HG02642 (cell line): ENCODE measurements around the gene FBXW11.
A peak's percentile ranks its signal among the peaks of the same experiment; 100 is the strongest.

ENCODE experiments used
- ATAC-seq: cut with Tn5 transposase; IDR thresholded peaks from one replicate; pipeline ENCODE4 v1.9.1; 2021; ENCODE audit warnings: mild to moderate bottlenecking; ENCODE audit not compliant: unreplicated experiment, poor library complexity

The FBXW11 gene

DNA sequence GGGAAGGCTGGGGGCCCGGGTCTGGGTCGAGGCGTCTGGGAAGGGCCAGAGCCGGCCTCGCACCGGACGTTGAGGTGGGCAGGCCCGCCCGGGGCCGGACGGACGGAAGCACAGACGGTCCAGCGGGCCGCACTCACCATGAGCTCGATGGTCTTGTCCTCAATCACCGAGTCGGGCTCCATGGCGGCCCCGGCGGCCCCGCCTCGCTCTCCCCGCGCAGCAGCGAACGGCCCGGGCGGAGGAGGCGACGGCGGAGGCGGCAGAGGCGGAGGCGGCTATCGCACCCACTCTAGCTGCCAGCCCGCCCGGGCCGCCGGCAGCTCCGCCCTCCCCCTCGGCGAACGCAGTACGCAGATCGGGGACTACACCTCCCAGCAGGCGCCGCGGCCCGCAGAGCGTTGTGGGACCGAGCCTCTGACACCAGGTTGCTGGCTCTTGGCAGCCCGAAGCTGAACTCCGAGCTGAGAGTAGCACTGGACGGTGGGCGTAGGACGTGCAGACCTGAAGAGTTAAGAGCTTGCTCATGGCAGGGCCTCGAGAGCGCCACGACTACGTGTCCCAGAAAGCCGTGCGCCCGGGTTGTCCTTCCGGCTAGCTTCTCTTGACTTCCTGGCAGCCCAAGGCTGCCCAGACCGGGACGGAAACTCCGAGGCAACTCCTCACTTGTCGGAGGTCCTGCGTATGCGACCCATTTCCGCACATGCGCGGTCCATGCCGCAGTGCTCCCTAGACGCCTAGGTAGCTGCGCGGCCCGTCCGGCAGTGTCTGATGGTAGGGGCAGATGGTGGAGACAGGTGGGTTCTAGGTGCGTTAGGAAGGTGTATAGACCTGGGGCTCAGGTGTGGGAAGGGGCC, at the start of gene FBXW11:
Gene FBXW11 (minus strand): TSS at position 318 of the 854 bp plus-strand sequence. CDS start 136 bp downstream, at position 182.
- ATAC-seq = peak; percentile 87

DNA sequence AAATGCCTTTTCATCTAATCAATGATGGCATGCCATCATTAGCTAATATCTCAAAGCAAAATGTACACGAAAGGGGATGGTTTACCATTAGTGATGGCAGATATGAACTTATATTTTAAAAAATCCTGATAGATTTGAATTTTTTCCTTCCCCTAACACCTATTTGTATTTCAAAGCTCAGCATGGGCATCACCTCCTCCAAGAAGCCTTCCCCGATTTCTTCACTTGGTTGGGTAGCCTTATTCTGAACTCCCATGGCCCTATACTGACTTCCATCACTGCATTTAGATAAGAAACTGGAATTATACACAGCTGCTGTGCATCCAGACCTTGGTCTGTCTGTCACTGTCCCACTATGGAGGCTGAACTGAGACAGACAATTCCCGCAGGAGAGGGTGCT, 49.6 kb upstream of the FBXW11 start:
- ATAC-seq = no peak

DNA sequence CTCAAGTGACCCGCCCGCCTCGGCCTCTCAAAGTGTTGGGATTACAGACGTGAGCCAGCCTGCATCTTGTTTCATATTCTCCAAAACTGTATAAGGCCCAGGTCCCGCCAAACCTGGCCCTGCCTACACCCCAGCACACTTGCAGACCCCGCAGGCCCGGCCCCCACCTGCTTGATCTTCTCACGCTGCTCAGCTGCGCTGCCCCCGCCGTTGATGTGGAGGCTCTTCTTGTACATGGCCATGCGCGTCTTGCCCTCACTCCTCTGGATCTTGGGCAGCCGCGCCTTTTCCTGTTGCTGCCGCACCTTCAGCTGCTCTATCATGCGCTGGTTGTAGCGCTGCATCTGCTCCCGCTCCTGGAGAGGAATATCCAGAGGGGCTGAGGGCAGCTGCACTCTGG, 49.0 kb upstream of the FBXW11 start:
- ATAC-seq = no peak

DNA sequence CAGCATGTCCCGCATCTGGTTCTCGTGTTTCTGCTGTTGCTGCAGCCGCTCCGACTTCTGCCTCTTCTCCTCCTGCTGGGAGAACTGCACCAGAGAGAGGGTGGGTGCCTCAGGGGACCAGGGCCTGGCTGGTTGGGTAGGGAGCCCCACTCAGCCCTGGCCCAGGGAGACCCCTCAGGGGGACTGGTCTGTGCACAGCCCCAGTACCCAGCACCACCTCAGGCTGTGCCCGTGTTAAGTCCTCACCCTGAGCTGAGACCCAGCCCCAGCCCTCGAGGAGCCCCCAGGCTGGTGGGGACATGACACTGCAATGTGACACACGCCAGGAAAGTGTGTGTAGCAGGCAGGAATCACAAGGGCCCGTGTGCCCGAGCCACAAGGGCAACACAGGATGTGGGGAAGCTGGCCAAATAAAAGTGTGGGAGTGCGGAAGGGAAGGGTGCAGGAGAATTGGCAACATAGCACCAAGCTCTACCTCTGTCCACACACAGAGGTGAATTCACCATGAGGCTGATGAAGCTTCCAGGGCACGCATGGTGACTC, 48.2 kb upstream of the FBXW11 start:
- ATAC-seq = no peak

DNA sequence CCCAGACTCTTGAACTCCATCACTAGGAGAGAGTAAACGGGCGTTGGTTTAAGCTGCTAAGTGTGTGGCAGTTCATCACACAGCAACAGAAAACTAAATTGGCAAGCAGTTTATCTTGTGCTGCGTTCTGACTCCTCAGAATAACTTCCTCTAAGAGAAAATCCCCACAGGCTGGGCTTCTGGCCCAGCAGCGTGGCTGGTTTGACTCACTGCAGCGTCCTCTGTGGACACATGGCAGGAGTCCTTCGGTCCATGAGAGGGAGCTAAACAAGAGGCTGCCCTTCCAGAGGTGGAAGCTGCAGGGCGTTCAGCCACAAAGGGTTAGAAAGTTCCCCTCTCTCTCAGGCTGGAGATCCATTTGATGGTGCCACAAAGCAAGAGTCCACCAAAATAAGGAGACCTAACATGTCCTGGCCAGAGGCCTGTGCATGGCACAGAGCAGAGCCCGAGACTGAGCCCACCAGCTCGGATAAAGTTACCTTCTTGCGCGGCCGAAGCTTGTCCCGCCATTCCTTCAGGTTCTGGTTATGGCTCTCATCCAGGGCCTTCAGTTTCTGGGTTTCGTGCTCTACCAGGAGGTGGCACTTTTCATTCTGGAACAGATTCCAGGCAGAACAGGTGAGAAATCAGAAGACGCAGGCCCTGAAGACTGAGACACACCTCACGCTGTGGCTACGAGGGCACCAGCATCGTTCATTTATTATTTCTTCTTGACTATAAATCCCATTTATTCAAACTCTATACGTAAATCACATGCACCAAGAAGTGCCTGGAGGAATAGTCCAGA, 46.2 kb upstream of the FBXW11 start:
- ATAC-seq = no peak

DNA sequence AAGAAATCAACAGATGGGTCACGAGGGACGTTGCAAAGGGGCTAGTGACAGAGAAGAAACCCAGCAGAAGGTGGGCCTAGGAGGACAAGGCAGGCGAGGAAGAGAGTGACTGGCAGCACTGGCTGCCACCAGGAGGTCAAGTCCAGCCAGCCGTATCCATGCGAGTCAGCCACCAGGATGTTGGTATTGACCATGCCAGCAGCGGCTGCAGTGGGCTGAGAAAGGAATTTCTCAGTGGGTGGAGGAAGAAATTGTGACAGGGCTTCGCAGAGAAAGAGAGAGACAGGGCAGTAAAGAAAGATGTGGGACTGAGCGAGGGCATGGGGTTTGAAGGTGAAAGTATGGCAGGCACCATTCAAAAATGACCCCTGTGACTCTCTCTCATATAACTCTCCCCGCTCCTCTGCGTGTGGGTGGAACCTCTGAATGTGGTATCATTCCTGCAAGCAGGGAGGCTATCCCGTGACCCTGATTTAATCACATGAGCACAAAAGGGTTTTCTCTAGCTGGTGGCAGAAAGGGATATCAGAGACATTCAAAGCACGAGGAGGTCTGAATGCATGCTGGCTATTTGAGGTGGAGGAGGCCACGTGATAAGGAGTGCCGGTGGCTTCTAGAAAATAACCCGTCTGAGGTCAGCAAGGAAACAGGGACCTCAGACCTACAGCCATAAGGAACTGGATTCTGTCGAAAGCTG, 45.4 kb upstream of the FBXW11 start:
- ATAC-seq = no peak

DNA sequence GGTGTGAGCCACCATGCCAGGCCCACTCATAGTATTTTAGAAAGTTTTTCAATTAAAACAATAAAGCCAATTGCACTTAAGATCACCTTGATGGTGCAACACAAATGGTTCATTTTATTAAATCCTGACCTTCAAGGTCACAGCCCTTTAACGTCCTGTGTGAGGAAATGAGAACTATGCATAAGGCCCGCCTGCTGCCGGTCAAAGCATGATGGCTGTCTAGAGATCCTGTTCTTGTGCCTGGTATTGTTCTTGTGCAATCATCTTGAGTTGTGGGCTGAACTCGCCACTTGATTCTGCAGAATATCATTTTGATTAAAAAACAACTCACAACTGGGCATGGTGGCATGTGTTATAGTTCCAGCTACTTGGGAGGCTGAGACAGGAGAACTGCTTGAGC, 43.6 kb upstream of the FBXW11 start:
- ATAC-seq = no peak

DNA sequence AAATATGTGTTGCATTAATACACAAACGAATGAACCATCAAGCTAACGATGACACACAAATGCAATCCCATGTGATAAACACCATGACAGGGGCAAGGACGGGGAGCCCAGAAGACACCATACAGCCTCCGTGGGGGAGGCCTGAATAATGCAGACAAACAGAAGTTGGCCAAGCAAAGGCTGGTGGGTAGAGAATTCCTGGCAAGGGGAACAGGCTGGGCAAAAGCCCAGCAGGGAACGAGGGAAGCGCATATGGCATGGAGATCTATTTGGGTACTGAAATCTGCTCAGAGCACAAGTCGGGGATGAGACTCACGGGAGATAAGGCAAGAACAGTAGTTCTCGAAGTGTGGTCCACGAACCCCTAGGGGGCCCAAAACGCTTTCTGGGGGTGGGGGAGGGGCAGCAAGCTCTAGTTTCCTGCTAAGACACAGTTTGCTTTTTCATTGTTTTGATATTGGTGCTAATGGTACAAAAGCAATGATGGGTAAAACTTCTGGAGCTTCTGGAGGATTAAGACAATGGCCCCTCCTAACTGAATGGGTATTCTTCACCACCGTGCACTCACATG, 42.9 kb upstream of the FBXW11 start:
- ATAC-seq = no peak

DNA sequence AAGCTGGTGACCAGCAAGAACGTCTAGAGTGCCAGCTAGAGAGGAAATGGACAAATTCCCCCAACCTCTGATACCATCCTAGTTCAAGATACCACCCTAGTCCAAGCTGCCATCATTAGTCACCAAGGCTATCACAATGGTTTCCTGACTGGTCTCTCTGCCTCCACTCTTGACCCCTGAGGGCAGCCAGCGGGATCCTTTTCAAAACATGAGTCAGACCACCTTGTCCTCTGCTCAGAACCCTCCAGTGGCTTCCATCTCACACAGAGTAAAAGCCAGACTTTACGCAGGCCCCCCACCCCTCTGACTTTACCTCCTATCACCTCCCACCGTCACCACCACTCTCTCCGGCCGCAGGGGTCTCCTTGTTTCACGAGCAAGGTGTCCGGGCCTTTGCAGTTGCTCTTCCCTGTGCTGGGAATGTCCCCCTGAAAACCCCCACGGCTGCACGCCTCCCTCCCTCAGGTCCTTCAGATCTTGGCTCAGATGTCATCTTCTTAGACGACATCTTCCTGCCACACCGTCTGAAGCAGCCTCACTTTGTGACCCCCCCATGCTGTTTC, 42.2 kb upstream of the FBXW11 start:
- ATAC-seq = no peak

DNA sequence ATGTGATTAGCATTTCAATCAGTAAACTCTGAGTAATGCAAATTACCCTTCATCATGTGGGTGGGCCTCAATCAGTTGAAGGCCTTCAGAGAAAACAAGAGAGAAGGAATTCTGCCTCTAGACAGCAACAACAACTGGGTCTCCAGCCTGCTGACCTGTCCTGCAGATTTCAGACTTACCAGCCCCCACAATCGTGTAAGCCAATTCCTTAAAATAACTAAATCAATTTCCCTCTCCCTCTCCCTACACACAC, 41.7 kb upstream of the FBXW11 start:
- no peak for ATAC-seq

DNA sequence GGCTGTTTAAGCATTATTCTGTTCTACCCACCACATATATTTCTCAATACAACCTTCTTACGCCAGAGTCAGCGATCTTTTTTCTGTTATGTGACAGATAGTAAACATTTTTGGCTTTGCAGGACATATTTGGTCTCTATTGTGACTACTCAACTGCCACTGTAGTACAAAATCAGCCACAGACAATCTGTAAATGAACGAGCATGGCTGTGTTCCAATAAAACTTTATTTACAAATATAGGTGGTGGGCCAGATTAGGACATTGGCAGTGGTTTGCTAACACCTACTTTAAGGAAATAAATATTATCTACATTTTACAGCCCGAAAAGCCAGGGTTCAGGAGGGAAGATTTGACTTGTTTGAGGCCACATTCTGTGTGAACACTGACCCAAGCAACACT, 40.2 kb upstream of the FBXW11 start:
- no peak for ATAC-seq

DNA sequence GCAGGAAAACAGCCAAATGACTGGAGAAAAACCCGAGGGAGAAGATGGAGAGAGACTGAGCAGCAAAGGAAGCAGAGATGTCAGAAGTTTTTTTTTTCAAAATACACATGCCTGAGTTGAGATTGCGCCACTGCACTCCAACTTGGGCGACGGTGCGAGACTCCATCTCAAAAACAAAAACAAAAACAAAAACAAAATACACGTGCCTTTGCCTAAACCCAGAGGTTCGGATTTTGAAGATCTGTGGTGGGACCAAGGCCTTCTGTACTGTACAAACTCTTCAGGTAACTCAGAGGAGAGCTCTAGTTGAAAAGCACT, 38.8 kb upstream of the FBXW11 start:
- no peak for ATAC-seq

DNA sequence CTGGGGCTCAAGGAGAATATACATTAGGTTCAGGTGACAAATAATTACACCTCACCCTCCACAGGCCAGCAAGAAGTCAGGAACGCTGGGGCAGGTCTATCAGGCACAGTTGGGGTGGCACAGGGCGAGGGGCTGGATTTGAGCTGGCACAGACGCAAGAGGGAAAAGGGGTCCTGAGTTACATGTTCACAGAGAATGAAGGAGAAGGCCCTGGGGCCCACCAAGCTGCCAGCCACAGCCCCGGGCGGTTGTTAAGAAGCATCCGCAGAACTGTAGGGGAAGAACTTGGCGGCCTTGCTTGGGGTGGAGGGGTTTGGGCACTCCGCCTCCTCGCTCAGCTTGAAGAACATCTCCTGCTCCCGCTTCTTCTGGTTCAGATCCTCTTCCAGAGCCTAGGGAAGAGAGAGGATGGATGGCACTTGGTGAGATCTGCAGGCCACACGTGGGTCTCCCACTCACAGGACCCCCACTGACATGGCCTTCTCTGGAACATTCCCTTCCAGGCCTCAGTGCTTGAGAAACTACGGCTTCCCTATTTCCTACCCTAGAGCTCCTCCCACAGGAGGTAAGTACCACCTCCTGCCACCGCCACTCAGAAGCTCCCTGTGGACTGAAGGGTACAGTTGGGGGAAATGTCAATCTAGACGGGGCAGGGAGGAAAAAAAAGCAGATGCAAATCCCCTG, 38.3 kb upstream of the FBXW11 start:
- ATAC-seq = no peak

DNA sequence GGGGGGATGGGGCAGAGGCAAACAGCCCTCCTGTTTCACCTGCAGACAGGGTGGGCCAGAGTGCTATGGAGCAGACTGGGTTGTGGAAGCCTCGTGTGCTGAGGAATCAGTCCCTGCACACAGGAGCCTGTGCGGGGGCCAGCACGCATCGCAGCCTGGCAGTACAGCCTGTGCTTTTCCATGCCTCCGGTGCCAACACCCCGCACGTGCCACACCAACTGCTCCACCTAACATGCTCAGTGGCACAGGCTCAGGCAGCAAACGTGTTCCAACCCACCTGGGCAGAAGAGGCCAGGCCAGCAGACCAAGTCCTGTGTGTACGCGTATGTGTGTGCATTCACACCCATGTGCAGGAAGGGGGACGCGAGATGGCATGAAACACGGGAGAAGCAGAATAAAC, 37.4 kb upstream of the FBXW11 start:
- ATAC-seq = no peak

DNA sequence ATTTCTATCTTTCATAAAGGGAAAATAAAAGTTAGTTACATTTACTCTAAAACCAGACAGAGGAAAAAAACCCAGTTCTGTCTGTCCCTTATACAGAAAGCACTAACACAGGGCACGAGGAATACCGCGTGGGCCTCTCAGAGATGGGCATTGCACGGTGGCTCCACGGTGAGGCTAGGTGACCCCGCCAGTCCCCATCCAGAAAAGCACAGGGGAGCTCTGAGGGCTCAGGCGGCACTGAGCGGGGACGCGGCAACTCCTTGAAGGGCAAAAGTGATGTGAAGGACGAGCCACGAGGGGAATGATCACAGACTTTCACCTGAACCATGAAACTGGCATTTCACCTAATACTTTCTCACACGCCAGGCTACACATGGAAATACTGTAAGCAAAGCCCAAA, 35.7 kb upstream of the FBXW11 start:
- ATAC-seq = no peak

DNA sequence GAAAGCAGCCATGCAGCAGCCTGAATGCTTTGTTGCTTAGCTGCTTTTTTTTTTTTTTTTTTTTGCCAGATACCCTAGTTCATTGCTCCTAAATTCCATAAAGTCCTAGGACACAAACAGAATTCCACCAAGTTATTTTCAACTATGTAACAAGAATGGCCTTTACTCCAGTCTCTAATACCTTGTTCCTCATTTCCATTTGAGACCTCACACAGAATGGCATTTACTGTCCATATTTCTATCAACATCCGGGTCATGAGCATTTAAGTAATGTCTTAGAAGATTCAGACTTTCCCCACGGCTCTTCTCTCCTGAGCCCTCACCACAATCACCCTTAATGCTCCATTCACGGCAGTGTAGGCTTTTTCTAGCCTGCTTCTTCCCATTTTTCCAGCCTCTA, 31.7 kb upstream of the FBXW11 start:
- no peak for ATAC-seq

DNA sequence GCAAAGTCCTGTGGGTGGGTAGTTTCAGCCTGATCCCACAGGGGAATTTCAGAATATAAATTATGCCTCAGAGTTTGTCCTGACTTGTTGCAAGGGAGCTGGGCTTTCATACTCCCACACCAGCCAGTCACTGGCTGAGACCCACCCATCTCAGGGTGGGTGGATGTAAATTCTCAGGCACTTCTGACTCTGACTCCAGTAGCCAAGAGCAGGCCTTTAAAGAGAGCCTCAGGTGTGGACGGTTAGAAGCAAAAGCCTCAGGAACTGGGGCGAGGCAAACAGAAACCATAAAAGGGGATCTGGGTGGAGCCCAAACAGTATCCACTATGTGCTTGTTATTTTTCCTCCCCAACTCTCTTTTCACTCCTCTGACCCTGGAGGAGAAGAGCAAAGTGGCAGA, 28.6 kb upstream of the FBXW11 start:
- peak; percentile 84 for ATAC-seq

DNA sequence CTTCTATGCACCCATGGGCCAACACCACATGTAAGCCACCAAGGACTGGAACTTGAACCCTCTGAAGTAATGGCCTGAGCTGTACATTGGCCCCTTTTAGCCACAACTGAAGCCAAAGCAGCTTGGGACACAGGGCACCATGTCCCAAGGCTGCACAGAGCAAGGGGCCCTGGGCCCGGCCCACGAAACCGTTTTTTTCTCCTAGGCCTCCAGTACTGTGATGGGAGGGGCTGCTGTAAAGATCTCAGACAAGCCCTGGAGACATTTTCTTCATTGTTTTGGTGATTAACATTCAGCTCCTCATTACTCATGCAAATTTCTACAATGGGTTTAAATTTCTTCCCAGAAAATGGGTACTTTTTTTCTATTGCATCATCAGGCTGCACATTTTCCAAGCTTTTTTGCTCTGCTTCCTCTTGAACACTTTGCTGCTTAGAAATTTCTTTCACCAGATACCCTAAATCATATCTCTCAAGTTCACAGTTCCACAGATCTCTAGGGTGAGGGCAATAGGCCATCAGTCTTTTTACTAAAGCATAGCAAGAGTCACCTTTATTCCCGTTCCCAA, 25.5 kb upstream of the FBXW11 start:
- ATAC-seq = no peak

DNA sequence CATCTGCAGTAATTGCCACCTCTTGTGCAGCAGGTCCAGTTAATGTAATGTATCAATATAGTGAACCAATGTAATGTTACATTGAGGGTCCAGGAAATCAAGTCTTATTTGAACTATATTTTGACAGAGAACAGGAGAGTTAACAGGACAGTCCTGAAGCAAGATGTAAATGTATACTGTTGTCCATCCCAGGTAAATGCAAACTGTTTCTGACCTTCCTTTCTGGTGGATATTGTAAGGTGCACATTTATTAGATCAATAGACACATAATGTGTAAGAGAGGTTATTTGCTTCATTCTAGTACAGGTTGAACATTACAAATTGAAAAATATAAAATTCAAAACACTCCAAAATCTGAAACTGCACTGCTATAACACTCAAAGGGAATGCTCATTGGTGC, 23.4 kb upstream of the FBXW11 start:
- no peak for ATAC-seq

DNA sequence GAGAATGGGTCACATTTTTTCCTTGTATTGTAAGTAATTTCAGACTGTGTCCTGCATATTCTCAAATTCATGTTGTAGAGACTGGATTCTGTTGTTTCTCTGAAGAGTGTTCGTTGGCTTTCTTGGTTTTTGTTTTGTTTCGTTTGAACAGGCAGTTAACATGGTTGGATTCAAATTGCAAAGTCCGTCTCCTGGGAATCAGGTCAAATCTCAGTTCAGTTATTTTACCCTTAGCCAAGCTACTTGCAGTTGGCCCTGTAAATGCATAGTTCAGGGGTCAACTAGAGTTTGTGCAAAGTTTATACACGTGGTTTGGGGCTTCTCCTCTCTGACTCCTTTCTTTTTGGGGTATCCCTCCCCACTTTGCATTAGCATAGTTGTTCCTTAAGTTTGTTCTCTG, 21.7 kb upstream of the FBXW11 start:
- ATAC-seq = no peak
